Gastroesophageal sphincter (tissue), 4 donors: Measurements from ENCODE around the gene TBC1D22B. TPM values are rescaled to one million over a fixed set of nuclear protein-coding genes. Genes with fewer than 3 reads are reported as not detected.

Experiments used
- ATAC-seq: fragments of 150-250 bp; one replicate; pipeline ENCODE4 v1.9.1; 2016; ENCODE audit warnings: mild to moderate bottlenecking, moderate library complexity
- H3K27ac ChIP-seq, 4 donors: fragments of 200-600 bp; sonication (generic) in 3 of 4; 1 replicate in 3 of 4; 2 replicates in 1 of 4; pipeline ENCODE4 v1.5.1; 2016 to 2019
- H3K27me3 ChIP-seq: fragments of 200-600 bp; sonication (generic); one replicate; pipeline ENCODE4 v1.5.1; 2019
- H3K36me3 ChIP-seq, 2 donors: fragments of 200-600 bp; sonication (generic); one replicate each; pipeline ENCODE4 v1.5.1; 2019; ENCODE audit warnings: control low read depth in 1 of 2
- H3K4me1 ChIP-seq, 3 donors: fragments of 200-600 bp; sonication (generic); 1 replicate in 2 of 3; 2 replicates in 1 of 3; pipeline ENCODE4 v1.5.1; 2016 to 2019; ENCODE audit warnings: control low read depth in 2 of 3
- H3K4me3 ChIP-seq, 2 donors: fragments of 200-600 bp; sonication (generic); one replicate each; pipeline ENCODE4 v1.5.1; 2019; ENCODE audit warnings: mild to moderate bottlenecking in 1 of 2, moderate library complexity in 1 of 2
- H3K9me3 ChIP-seq, 3 donors: fragments of 200-600 bp; sonication (generic); one replicate each; pipeline ENCODE4 v1.5.1; 2017 to 2019; ENCODE audit warnings: control low read depth in 2 of 3
- CTCF ChIP-seq, 4 experiments: fragments of 200-600 bp in 2 of 4; fragments of 450-650 bp in 2 of 4; sonication (generic) in 1 of 4; IDR thresholded peaks; one replicate each; pipeline ENCODE4 v1.5.1; 2017 to 2019; ENCODE audit warnings: antibody characterized with exemption in 4 of 4, mild to moderate bottlenecking in 2 of 4, moderate library complexity in 2 of 4
- EP300 ChIP-seq: sonication (generic); formaldehyde crosslinking; IDR thresholded peaks from one replicate; pipeline ENCODE4 v1.6.1; 2017; ENCODE audit warnings: antibody characterized with exemption, mild to moderate bottlenecking
- POLR2A ChIP-seq, 2 donors: fragments of 450-650 bp; IDR thresholded peaks; one replicate each; pipeline ENCODE4 v1.6.1; 2017; ENCODE audit warnings: antibody characterized with exemption in 2 of 2, mild to moderate bottlenecking in 2 of 2, moderate library complexity in 1 of 2
- POLR2AphosphoS5 ChIP-seq: sonication (generic); formaldehyde crosslinking; IDR thresholded peaks from one replicate; pipeline ENCODE4 v1.6.1; 2017; ENCODE audit warnings: antibody characterized with exemption
- whole genome bisulfite sequencing, 2 donors: methylation state at CpG; one replicate each; pipeline ENCODE4 v1.1.5; 2018; ENCODE audit warnings: low coverage in 1 of 2; 5-methylcytosine and 5-hydroxymethylcytosine counted together
- total RNA-seq, 4 donors: library from RNA; depleted of rRNA; stranded (reverse); fragments of >200 nt; gene quantifications; one replicate each; pipeline ENCODE4 v1.1.0, GENCODE V29; 2016

The TBC1D22B gene
- total RNA-seq, 4 donors from 2014 or later = 5.0 to 9.2 (median 8.3) TPM

GRCh38 chr6:37272834-37273566 is 15.4 kb downstream of the TBC1D22B start:
- no peak for ATAC-seq
- Histone ChIP-seq H3K4me3 (no peak overlapping the region), H3K36me3 (peaks cover 0 to 23% of the 10 kb centered on the region in 2 donors), H3K27ac (no peak overlapping the region), H3K27me3 (no peaks in the 10 kb centered on the region), H3K9me3 (no peaks in the 10 kb centered on the region), H3K4me1 (no peaks in the 10 kb centered on the region)
- 69 to 79% methylated on average over 6 of the region's 8 CpGs for WGBS, 2 donors
- TF ChIP-seq CTCF (IDR thresholded peaks at IDR 0.05) (no peak), POLR2A (IDR thresholded peaks at IDR 0.05) (no peak), EP300 (no peak), POLR2AphosphoS5 (no peak)

- H3K4me1 ChIP-seq = no peaks in the 10 kb centered on the region
These were observed 16.1 kb downstream of the TBC1D22B start for GRCh38 chr6:37273690-37274089.

GRCh38 chr6:37275350-37275749 is 17.8 kb downstream of the TBC1D22B start:
- ATAC-seq = no peak
- Histone ChIP-seq H3K4me3 (no peak overlapping the region), H3K36me3 (peaks cover 0 to 22% of the 10 kb centered on the region in 2 donors), H3K27me3 (no peaks in the 10 kb centered on the region), H3K27ac (no peak overlapping the region), H3K9me3 (no peaks in the 10 kb centered on the region), H3K4me1 (peaks cover 0 to 11% (median 2%) of the 10 kb centered on the region in 3 donors)
- no peak for TF ChIP-seq EP300
- TF ChIP-seq POLR2AphosphoS5 = no peak
- no peak for TF ChIP-seq CTCF (IDR thresholded peaks at IDR 0.05)
- TF ChIP-seq POLR2A (IDR thresholded peaks at IDR 0.05) = no peak
- 100% methylated on average over 1 of the region's 1 CpG; no CpG with 5 or more reads in 1 of the 2 donors for WGBS, 2 donors

More at GRCh38 chr6:37273690-37274089, 16.1 kb downstream of the TBC1D22B start:
- ATAC-seq = no peak
- Histone ChIP-seq H3K27me3 (no peaks in the 10 kb centered on the region), H3K36me3 (peaks cover 0 to 20% of the 10 kb centered on the region in 2 donors), H3K4me3 (no peak overlapping the region), H3K27ac (no peak overlapping the region), H3K9me3 (no peaks in the 10 kb centered on the region)
- TF ChIP-seq CTCF (IDR thresholded peaks at IDR 0.05) = no peak
- 54 to 63% methylated on average over 3 of the region's 3 CpGs for WGBS, 2 donors

DNA sequence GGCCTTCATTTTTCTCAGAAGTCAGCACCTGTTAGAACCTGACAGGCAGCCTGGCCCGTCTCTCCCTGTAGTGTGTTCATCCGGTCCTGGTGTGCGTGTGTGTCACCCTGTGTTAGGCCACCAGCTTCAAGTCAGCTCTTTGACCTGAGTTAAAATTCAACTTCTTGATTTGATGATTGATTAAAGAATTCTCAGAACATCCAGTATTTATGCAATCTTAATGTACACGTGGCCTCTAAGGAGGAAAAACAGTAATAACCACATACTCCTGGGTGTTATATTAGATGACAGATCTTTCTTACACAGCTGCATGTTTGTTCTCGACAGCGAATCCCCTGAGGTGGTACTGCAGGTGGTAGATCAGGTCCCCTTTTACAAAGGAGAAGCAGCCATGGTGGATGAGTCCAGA is 19.4 kb downstream of the TBC1D22B start:
- TF ChIP-seq EP300 (no peak), POLR2AphosphoS5 (no peak), POLR2A (IDR thresholded peaks at IDR 0.05) (no peak), CTCF (IDR thresholded peaks at IDR 0.05) (no peak)
- H3K4me3 ChIP-seq = no peak overlapping the region
- H3K27me3 ChIP-seq = no peaks in the 10 kb centered on the region
- no peak for ATAC-seq
- no peak overlapping the region for H3K27ac ChIP-seq
- WGBS, 2 donors = 84 to 94% methylated on average over 6 of the region's 6 CpGs
- H3K4me1 ChIP-seq = peaks cover 0 to 14% (median 2%) of the 10 kb centered on the region in 3 donors
- H3K9me3 ChIP-seq = no peaks in the 10 kb centered on the region
- peaks cover 0 to 19% of the 10 kb centered on the region in 2 donors for H3K36me3 ChIP-seq
